Mucosa of stomach (tissue), 1 donor: Measurements from ENCODE around the gene SLC6A11.

ENCODE experiments used
- H3K27me3 ChIP-seq: one replicate; pipeline ENCODE4 v1.7.0; 2013; ENCODE audit warnings: mild to moderate bottlenecking, low read length; ENCODE audit not compliant: control insufficient read depth, insufficient read depth
- H3K36me3 ChIP-seq: one replicate; pipeline ENCODE4 v1.7.0; 2013; ENCODE audit warnings: low read length; ENCODE audit not compliant: control insufficient read depth, insufficient read depth
- H3K4me1 ChIP-seq: one replicate; pipeline ENCODE4 v1.7.0; 2013; ENCODE audit warnings: mild to moderate bottlenecking, low read length; ENCODE audit not compliant: control insufficient read depth, insufficient read depth
- H3K4me3 ChIP-seq: one replicate; pipeline ENCODE4 v1.7.0; 2013; ENCODE audit warnings: low read length
- H3K9ac ChIP-seq: one replicate; pipeline ENCODE4 v1.7.0; 2013; ENCODE audit warnings: mild to moderate bottlenecking, low read length, moderate library complexity
- H3K9me3 ChIP-seq: one replicate; pipeline ENCODE4 v1.7.0; 2013; ENCODE audit warnings: mild to moderate bottlenecking, low read length, moderate library complexity; ENCODE audit not compliant: control insufficient read depth
- donor health status: Pancreatic carcinoma.

SLC6A11 gene

GRCh38 chr3:10984371-10984896, 168.4 kb downstream of the SLC6A11 start:
- no peak overlapping the region for H3K4me3 ChIP-seq
- no peaks in the 10 kb centered on the region for H3K36me3 ChIP-seq
- no peaks in the 10 kb centered on the region for H3K9me3 ChIP-seq
- H3K9ac ChIP-seq, result no peak overlapping the region
- no peaks in the 10 kb centered on the region for H3K27me3 ChIP-seq
- no peaks in the 10 kb centered on the region for H3K4me1 ChIP-seq

- H3K27me3 ChIP-seq, result no peaks in the 10 kb centered on the region
- H3K9me3 ChIP-seq, result no peaks in the 10 kb centered on the region
- no peak overlapping the region for H3K9ac ChIP-seq
- no peaks in the 10 kb centered on the region for H3K4me1 ChIP-seq
- no peaks in the 10 kb centered on the region for H3K36me3 ChIP-seq
- no peak overlapping the region for H3K4me3 ChIP-seq
Observed at GRCh38 chr3:10985181-10985580, 169.2 kb downstream of the SLC6A11 start.

- Histone ChIP-seq H3K9me3 (no peaks in the 10 kb centered on the region), H3K27me3 (peaks cover 12% of the 10 kb centered on the region), H3K9ac (no peak overlapping the region), H3K4me1 (no peaks in the 10 kb centered on the region), H3K4me3 (no peak overlapping the region), H3K36me3 (no peaks in the 10 kb centered on the region)
Observed at GRCh38 chr3:10986592-10986991, 170.6 kb downstream of the SLC6A11 start.

GRCh38 chr3:10988001-10988665, 172.1 kb downstream of the SLC6A11 start:
- Histone ChIP-seq H3K9me3 (no peaks in the 10 kb centered on the region), H3K36me3 (no peaks in the 10 kb centered on the region), H3K9ac (no peak overlapping the region), H3K27me3 (peaks cover 23% of the 10 kb centered on the region), H3K4me3 (no peak overlapping the region), H3K4me1 (no peaks in the 10 kb centered on the region)

GRCh38 chr3:10988991-10989484, 173.0 kb downstream of the SLC6A11 start:
- no peaks in the 10 kb centered on the region for H3K9me3 ChIP-seq
- H3K9ac ChIP-seq, result no peak overlapping the region
- H3K36me3 ChIP-seq, result no peaks in the 10 kb centered on the region
- H3K27me3 ChIP-seq, result peaks cover 32% of the 10 kb centered on the region
- H3K4me3 ChIP-seq, result no peak overlapping the region
- H3K4me1 ChIP-seq, result no peaks in the 10 kb centered on the region
